Right lung (tissue), 10 donors: ENCODE measurements around the gene HOMEZ. TPM values are rescaled to one million over a fixed set of nuclear protein-coding genes. Genes with fewer than 3 reads are reported as not detected.
"Not testable (repeated sequence)": the region's sequence is repeated elsewhere in the genome, so short reads cannot be mapped to it uniquely, and the experiment has no call there.

ENCODE experiments used
- DNase-seq, 2 donors: peaks; one replicate each; pipeline ENCODE4 v3.0.0-alpha.2; 2013
- long read RNA-seq, 8 donors: transcript quantifications; one replicate each; lab custom pipeline, GENCODE V29; 2026
- polyA plus RNA-seq, 5 donors: library from polyadenylated mRNA; unstranded; fragments of 120-200 nt; gene quantifications; one replicate each; pipeline versions ENCODE4 v1.2.1 to v1.2.3, GENCODE V29; 2013; ENCODE audit warnings: inconsistent platforms in 1 of 5, low replicate concordance in 1 of 5; ENCODE audit not compliant: insufficient read length in 5 of 5, insufficient read depth in 1 of 5

HOMEZ gene, protein sequence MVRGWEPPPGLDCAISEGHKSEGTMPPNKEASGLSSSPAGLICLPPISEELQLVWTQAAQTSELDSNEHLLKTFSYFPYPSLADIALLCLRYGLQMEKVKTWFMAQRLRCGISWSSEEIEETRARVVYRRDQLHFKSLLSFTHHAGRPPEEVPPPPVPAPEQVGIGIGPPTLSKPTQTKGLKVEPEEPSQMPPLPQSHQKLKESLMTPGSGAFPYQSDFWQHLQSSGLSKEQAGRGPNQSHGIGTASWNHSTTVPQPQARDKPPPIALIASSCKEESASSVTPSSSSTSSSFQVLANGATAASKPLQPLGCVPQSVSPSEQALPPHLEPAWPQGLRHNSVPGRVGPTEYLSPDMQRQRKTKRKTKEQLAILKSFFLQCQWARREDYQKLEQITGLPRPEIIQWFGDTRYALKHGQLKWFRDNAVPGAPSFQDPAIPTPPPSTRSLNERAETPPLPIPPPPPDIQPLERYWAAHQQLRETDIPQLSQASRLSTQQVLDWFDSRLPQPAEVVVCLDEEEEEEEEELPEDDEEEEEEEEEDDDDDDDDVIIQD
- 10 to 100 TPM; 15.2 to 19.3 (median 16.4) TPM for polyA plus RNA-seq
- long read RNA-seq, donor 1, full-length matches to known transcripts = 7 of 613 reads
- long read RNA-seq, donor 1, partial matches to known transcripts = 593 of 613 reads
- long read RNA-seq, donor 1, other reads (novel, unspliced or antisense) = 13 of 613 reads
- long read RNA-seq, donor 2, full-length matches to known transcripts = 7 of 7 reads
- long read RNA-seq, donor 2, partial matches to known transcripts = 0 of 7 reads
- long read RNA-seq, donor 2, other reads (novel, unspliced or antisense) = 0 of 7 reads
- long read RNA-seq, donor 3, full-length matches to known transcripts = 4 of 492 reads
- long read RNA-seq, donor 3, partial matches to known transcripts = 481 of 492 reads
- long read RNA-seq, donor 3, other reads (novel, unspliced or antisense) = 7 of 492 reads
- long read RNA-seq, donor 4, full-length matches to known transcripts = 5 of 5 reads
- long read RNA-seq, donor 4, partial matches to known transcripts = 0 of 5 reads
- long read RNA-seq, donor 4, other reads (novel, unspliced or antisense) = 0 of 5 reads
- long read RNA-seq, donor 5, full-length matches to known transcripts = 10 of 664 reads
- long read RNA-seq, donor 5, partial matches to known transcripts = 647 of 664 reads
- long read RNA-seq, donor 5, other reads (novel, unspliced or antisense) = 7 of 664 reads
- long read RNA-seq, donor 6, full-length matches to known transcripts = 4 of 4 reads
- long read RNA-seq, donor 6, partial matches to known transcripts = 0 of 4 reads
- long read RNA-seq, donor 6, other reads (novel, unspliced or antisense) = 0 of 4 reads
- long read RNA-seq, donor 7, full-length matches to known transcripts = 6 of 768 reads
- long read RNA-seq, donor 7, partial matches to known transcripts = 762 of 768 reads
- long read RNA-seq, donor 7, other reads (novel, unspliced or antisense) = 0 of 768 reads
- long read RNA-seq, donor 8, full-length matches to known transcripts = 1 of 1 reads
- long read RNA-seq, donor 8, partial matches to known transcripts = 0 of 1 reads
- long read RNA-seq, donor 8, other reads (novel, unspliced or antisense) = 0 of 1 reads

DNA sequence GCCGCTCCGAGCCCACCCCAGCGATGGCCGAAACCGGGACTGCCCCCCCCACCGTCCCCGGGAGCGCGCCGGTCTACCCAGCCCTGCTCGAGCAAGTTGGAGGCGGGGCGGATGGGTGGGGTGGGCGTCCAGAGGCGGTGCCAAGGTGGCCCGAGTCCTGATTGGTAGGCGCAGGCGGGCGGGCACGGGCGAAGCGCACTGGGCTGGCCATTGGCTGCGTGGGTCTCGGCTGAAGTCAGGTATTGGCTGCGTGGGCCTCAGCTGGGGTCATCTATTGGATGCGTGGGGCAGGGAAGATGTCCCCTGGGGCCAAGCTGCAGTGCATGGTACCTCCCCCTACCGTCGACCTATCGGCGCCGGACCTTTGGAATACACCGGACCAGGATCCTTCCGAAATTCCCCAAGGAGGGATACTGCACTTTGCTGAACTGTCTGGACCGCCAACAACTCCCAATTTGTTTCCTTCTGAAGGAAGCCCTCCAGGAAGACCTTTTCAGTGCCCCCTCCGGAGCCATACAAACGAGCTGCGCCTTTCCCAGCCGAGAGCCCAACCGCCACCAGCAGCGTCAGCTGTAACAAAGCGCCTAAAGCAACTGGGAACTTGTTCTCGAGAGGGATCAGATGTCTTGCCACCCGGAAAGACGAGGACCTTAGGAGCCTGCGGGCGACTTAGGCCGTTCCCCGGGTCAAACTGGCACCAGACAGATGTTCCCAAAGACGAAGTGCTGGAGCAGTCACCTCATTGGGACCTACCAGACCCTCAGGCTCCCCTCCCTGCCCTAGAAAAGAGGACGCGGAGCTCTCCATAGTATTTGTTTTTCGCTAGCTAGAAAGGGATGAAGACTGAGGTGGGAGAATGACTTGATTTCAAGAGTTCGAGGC lies at the start of gene HOMEZ:
Gene HOMEZ (minus strand): TSS at position 113 of the 882 bp plus-strand sequence. CDS start 180 bp downstream, outside the sequence.
- DNase-seq = peak; percentile 94 to 97

DNA sequence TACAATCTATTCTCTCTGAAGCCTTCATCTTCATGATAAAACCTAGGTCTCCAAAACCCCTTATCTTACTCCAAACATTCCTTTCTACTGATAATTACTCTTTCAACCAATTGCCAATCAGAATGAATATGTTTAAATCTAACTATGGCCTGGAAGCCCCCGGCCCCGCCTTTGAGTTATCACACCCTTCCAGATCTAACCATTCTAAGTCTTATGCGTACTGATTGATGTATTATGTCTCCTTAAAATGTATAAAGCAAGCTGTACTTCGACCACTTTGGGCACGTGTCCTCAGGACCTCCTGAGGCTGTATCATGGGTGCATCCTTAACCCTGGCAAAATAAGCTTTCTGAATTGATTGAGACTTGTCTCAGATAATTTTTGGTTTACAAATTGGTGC lies 49.7 kb upstream of the HOMEZ start:
- DNase-seq = no peak

- peak; percentile 51 to 74 for DNase-seq
These were observed 42.2 kb upstream of the HOMEZ start for GRCh38 chr14:23327947-23328744.

GRCh38 chr14:23326491-23327332 lies 40.8 kb upstream of the HOMEZ start:
- DNase-seq = no peak

DNA sequence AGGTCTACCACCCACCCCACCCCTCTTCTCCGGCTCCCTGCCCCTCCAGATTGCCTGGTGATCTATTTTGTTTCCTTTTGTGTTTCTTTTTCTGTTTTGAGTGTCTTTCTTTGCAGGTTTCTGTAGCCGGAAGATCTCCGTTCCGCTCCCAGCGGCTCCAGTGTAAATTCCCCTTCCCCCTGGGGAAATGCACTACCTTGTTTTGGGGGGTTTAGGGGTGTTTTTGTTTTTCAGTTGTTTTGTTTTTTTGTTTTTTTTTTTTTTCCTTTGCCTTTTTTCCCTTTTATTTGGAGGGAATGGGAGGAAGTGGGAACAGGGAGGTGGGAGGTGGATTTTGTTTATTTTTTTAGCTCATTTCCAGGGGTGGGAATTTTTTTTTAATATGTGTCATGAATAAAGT lies 39.8 kb upstream of the HOMEZ start:
- DNase-seq = not testable (repeated sequence)

- DNase-seq = no peak
These were observed 39.1 kb upstream of the HOMEZ start for GRCh38 chr14:23324993-23325392.

DNA sequence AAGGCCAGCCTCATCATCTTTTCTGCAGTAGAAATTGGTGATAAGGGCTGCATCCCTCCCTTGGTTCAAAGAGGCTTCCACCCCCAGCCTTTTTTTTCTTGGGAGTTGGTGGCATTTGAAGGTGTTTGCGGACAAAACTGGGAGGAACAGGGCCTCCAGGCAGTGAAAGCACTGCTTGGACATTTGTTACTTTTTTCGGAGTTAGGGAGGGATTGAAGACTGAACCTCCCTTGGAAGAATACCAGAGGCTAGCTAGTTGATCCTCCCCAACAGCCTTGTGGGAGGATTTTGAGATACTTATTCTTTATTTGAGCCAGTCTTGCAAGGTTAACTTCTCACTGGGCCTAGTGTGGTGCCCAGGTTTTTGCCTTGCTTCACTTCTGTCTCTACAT lies 38.5 kb upstream of the HOMEZ start:
- DNase-seq = no peak

- DNase-seq = no peak
These were observed 38.0 kb upstream of the HOMEZ start for GRCh38 chr14:23323838-23324454.

DNA sequence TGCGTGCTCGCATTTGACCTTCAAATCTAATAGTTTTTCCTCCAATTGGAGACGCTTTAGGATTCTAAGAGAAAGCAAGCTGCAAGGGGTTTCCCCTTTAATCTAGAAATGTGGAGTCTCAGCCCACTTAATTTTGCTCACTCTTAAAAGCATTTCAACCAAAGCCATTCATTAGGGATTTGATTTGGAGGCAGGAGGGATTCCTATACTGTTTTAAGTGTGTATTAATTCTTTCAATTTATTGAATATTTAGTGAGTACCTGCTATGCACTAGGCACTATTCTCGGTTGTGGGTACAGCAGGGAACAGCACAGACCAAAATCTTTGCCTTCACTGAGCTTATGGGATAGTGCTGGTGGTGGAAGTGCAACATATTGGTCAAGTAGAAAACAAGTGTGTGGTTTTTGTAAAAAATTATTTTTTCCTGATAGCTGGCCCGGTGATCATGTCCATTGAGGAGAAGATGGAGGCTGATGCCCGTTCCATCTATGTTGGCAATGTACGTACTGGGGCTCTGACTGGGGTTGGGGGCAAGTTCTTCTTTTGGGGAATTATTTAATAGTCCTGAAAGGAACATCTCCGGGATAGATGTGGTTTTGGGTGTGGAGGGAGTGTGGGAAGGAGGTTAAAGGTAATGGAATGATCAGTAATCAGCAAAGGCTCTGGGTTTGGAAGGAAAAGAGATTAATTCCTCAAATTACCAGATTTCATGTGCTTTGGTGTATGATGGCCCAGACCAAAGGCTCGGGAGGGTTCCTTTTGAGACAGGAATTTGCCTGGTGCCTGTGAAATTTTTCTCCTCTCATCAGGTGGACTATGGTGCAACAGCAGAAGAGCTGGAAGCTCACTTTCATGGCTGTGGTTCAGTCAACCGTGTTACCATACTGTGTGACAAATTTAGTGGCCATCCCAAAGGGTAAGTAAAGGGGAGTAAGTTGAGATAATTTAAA lies 36.9 kb upstream of the HOMEZ start:
- no peak for DNase-seq

DNA sequence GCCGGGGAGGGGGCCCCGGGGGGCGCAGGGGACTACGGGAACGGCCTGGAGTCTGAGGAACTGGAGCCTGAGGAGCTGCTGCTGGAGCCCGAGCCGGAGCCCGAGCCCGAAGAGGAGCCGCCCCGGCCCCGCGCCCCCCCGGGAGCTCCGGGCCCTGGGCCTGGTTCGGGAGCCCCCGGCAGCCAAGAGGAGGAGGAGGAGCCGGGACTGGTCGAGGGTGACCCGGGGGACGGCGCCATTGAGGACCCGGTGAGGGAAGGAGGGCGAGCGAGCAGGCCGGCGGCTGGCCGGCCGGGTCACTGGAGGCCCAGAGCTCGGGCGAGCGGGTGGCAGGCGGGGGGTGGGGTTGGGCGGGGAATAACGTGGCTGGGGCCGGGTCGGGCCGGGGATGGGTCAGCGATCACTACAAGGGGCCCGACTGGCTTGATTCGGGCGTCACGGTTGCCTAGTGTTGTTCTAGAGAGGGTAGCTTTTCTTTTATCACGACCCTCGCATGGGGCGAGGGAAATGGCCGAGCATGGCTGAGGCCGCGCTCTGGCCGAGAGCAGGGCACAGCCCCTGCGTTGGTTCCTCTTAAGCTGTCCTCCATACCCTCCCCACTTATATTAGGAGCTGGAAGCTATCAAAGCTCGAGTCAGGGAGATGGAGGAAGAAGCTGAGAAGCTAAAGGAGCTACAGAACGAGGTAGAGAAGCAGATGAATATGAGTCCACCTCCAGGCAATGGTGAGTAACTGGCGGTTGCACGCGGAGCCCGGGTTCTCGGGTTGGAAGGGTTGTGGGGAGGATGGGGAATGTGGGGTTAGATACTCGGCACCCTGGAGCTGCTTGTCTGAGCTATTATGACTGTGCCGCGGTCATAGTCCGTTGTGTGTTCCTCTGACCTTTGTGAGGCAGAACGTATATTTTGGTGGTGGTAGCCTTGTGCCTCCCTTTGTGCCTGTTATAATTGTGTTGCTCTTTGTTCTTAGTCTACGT lies 35.9 kb upstream of the HOMEZ start:
- no peak for DNase-seq

- DNase-seq = peak; percentile 99 to 100
These were observed 34.9 kb upstream of the HOMEZ start, which contains the start of gene PABPN1 for GRCh38 chr14:23320584-23321571. Gene PABPN1, plus strand, starts transcription at chr14:23321457. Its CDS starts 13 bp downstream, at chr14:23321470.

GRCh38 chr14:23319746-23320583 lies 34.0 kb upstream of the HOMEZ start:
- no peak for DNase-seq

DNA sequence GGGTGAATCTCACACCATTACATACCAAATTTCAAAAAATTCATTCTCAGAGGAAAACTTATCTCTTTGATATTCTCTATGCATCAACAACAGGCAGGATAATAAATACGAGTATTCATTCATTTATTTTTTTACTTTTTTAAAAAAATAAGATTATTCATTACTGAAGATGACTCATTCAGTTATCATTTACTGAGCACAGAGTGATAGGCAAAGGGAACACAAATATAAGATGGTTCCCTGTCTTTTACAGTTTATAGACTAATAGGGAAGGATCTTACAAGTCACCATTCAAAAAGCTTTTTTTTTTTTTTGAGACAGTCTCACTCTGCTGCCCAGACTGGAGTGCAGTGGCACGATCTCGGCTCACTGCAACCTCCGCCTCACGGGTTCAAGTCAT lies 30.4 kb upstream of the HOMEZ start:
- no peak for DNase-seq
